Stimulated activated memory B cell treated with anti-CD40 and anti-IgM and Interleukin-4, amounts not matched to agents 10 μg/mL and 1 μg/mL and 100 μg/mL, for 72 hours (primary cell): ENCODE measurements around the gene SNRPB2.
A peak's percentile ranks its signal among the peaks of the same experiment; 100 is the strongest.

ENCODE experiments used
- ATAC-seq: fragments of 150-1000 bp; cut with Tn5 transposase; 2 replicates; pipeline ENCODE4 v1.10.0; 2021
- H3K27ac Mint-ChIP-seq: one replicate; pipeline ENCODE4 v1.8.0; 2022; ENCODE audit warnings: mild to moderate bottlenecking, mixed read lengths
- H3K27me3 Mint-ChIP-seq: one replicate; pipeline ENCODE4 v1.8.0; 2022; ENCODE audit warnings: mixed read lengths
- H3K36me3 Mint-ChIP-seq: one replicate; pipeline ENCODE4 v1.8.0; 2022; ENCODE audit warnings: mixed read lengths
- H3K4me1 Mint-ChIP-seq: one replicate; pipeline ENCODE4 v1.8.0; 2022; ENCODE audit warnings: mixed read lengths
- H3K4me3 Mint-ChIP-seq: one replicate; pipeline ENCODE4 v1.8.0; 2022; ENCODE audit warnings: mild to moderate bottlenecking, moderate library complexity, mixed read lengths
- H3K9me3 Mint-ChIP-seq: one replicate; pipeline ENCODE4 v1.8.0; 2022; ENCODE audit warnings: mixed read lengths

SNRPB2 gene

GRCh38 chr20:16711661-16712258 lies 18.1 kb upstream of the SNRPB2 start:
- Mint-ChIP-seq H3K36me3 (peaks cover 4% of the 10 kb centered on the region), H3K9me3 (peaks cover 2% of the 10 kb centered on the region), H3K4me1 (peaks cover 26% of the 10 kb centered on the region), H3K27me3 (peaks cover 46% of the 10 kb centered on the region), H3K4me3 (no peak overlapping the region), H3K27ac (no peak overlapping the region)
- ATAC-seq = no peak

GRCh38 chr20:16712511-16712947 lies 17.3 kb upstream of the SNRPB2 start:
- Mint-ChIP-seq H3K4me1 (peaks cover 26% of the 10 kb centered on the region), H3K27me3 (peaks cover 39% of the 10 kb centered on the region), H3K36me3 (no peaks in the 10 kb centered on the region), H3K27ac (no peak overlapping the region), H3K9me3 (peaks cover 2% of the 10 kb centered on the region), H3K4me3 (no peak overlapping the region)
- ATAC-seq = no peak

- Mint-ChIP-seq H3K4me3 (no peak overlapping the region), H3K27ac (no peak overlapping the region), H3K9me3 (no peaks in the 10 kb centered on the region), H3K36me3 (no peaks in the 10 kb centered on the region), H3K4me1 (peaks cover 21% of the 10 kb centered on the region), H3K27me3 (peaks cover 34% of the 10 kb centered on the region)
- no peak for ATAC-seq
Observed at GRCh38 chr20:16713066-16713465, 16.8 kb upstream of the SNRPB2 start.

- Mint-ChIP-seq H3K36me3 (no peaks in the 10 kb centered on the region), H3K27me3 (peaks cover 29% of the 10 kb centered on the region), H3K4me1 (peaks cover 9% of the 10 kb centered on the region), H3K4me3 (no peak overlapping the region), H3K27ac (no peak overlapping the region), H3K9me3 (no peaks in the 10 kb centered on the region)
- no peak for ATAC-seq
Observed at GRCh38 chr20:16714242-16714641, 15.6 kb upstream of the SNRPB2 start.

GRCh38 chr20:16714751-16715150 lies 15.1 kb upstream of the SNRPB2 start:
- no peak for ATAC-seq
- Mint-ChIP-seq H3K36me3 (no peaks in the 10 kb centered on the region), H3K9me3 (no peaks in the 10 kb centered on the region), H3K27ac (no peak overlapping the region), H3K4me3 (no peak overlapping the region), H3K27me3 (peaks cover 29% of the 10 kb centered on the region), H3K4me1 (peaks cover 7% of the 10 kb centered on the region)

- peaks cover 52% of the 10 kb centered on the region for H3K27me3 Mint-ChIP-seq
- no peak overlapping the region for H3K27ac Mint-ChIP-seq
- H3K4me1 Mint-ChIP-seq = no peaks in the 10 kb centered on the region
- no peaks in the 10 kb centered on the region for H3K9me3 Mint-ChIP-seq
- no peaks in the 10 kb centered on the region for H3K36me3 Mint-ChIP-seq
- ATAC-seq = no peak
- no peak overlapping the region for H3K4me3 Mint-ChIP-seq
Observed at GRCh38 chr20:16719421-16719820, 10.4 kb upstream of the SNRPB2 start.

GRCh38 chr20:16729080-16729479 lies 746 bp upstream of the SNRPB2 start:
- Mint-ChIP-seq H3K36me3 (peaks cover 16% of the 10 kb centered on the region), H3K27me3 (peaks cover 20% of the 10 kb centered on the region), H3K27ac (peak overlapping the region; percentile 98), H3K4me1 (peaks cover 30% of the 10 kb centered on the region), H3K9me3 (peaks cover 3% of the 10 kb centered on the region), H3K4me3 (peak overlapping the region; percentile 98)
- no peak for ATAC-seq

- peaks cover 3% of the 10 kb centered on the region for H3K9me3 Mint-ChIP-seq
- no peak overlapping the region for H3K27ac Mint-ChIP-seq
- H3K36me3 Mint-ChIP-seq = peaks cover 51% of the 10 kb centered on the region
- no peak overlapping the region for H3K4me3 Mint-ChIP-seq
- no peak for ATAC-seq
- H3K27me3 Mint-ChIP-seq = peaks cover 10% of the 10 kb centered on the region
- H3K4me1 Mint-ChIP-seq = peaks cover 30% of the 10 kb centered on the region
Observed at GRCh38 chr20:16732506-16733152, 2.8 kb downstream of the SNRPB2 start.

GRCh38 chr20:16740365-16741072 lies 10.7 kb downstream of the SNRPB2 start:
- no peaks in the 10 kb centered on the region for H3K27me3 Mint-ChIP-seq
- H3K27ac Mint-ChIP-seq = no peak overlapping the region
- no peak overlapping the region for H3K4me3 Mint-ChIP-seq
- no peak for ATAC-seq
- no peaks in the 10 kb centered on the region for H3K4me1 Mint-ChIP-seq
- H3K9me3 Mint-ChIP-seq = no peaks in the 10 kb centered on the region
- peaks cover 58% of the 10 kb centered on the region for H3K36me3 Mint-ChIP-seq

GRCh38 chr20:16744178-16744807 lies 14.5 kb downstream of the SNRPB2 start:
- peaks cover 33% of the 10 kb centered on the region for H3K36me3 Mint-ChIP-seq
- no peak overlapping the region for H3K27ac Mint-ChIP-seq
- H3K27me3 Mint-ChIP-seq = no peaks in the 10 kb centered on the region
- no peak overlapping the region for H3K4me3 Mint-ChIP-seq
- no peak for ATAC-seq
- no peaks in the 10 kb centered on the region for H3K9me3 Mint-ChIP-seq
- H3K4me1 Mint-ChIP-seq = no peaks in the 10 kb centered on the region

GRCh38 chr20:16745204-16745603 lies 15.4 kb downstream of the SNRPB2 start:
- Mint-ChIP-seq H3K27ac (no peak overlapping the region), H3K36me3 (peaks cover 23% of the 10 kb centered on the region), H3K4me1 (no peaks in the 10 kb centered on the region), H3K4me3 (no peak overlapping the region), H3K9me3 (no peaks in the 10 kb centered on the region), H3K27me3 (no peaks in the 10 kb centered on the region)
- no peak for ATAC-seq

- H3K27ac Mint-ChIP-seq = no peak overlapping the region
- no peaks in the 10 kb centered on the region for H3K27me3 Mint-ChIP-seq
- no peaks in the 10 kb centered on the region for H3K4me1 Mint-ChIP-seq
- H3K9me3 Mint-ChIP-seq = no peaks in the 10 kb centered on the region
- peaks cover 6% of the 10 kb centered on the region for H3K36me3 Mint-ChIP-seq
- no peak overlapping the region for H3K4me3 Mint-ChIP-seq
- no peak for ATAC-seq
Observed at GRCh38 chr20:16747291-16747811, 17.5 kb downstream of the SNRPB2 start.

GRCh38 chr20:16748308-16748900 lies 18.6 kb downstream of the SNRPB2 start, which contains the start of gene OTOR:
OTOR (plus strand) TSS chr20:16748358; CDS start chr20:16748402, 44 bp downstream.
- H3K27me3 Mint-ChIP-seq = peaks cover 2% of the 10 kb centered on the region
- no peaks in the 10 kb centered on the region for H3K4me1 Mint-ChIP-seq
- no peak within 1 kb of the TSS for H3K27ac Mint-ChIP-seq
- no peak within 1 kb of the TSS for H3K4me3 Mint-ChIP-seq
- no peak for ATAC-seq
- no peaks in the 10 kb centered on the region for H3K9me3 Mint-ChIP-seq
- H3K36me3 Mint-ChIP-seq = no peaks in the 10 kb centered on the region

GRCh38 chr20:16749573-16749972 lies 19.7 kb downstream of the SNRPB2 start:
- ATAC-seq = no peak
- H3K27ac Mint-ChIP-seq = no peak overlapping the region
- H3K36me3 Mint-ChIP-seq = no peaks in the 10 kb centered on the region
- H3K4me1 Mint-ChIP-seq = no peaks in the 10 kb centered on the region
- no peaks in the 10 kb centered on the region for H3K9me3 Mint-ChIP-seq
- H3K4me3 Mint-ChIP-seq = no peak overlapping the region
- peaks cover 12% of the 10 kb centered on the region for H3K27me3 Mint-ChIP-seq

GRCh38 chr20:16752082-16752481 lies 22.3 kb downstream of the SNRPB2 start:
- ATAC-seq = peak; percentile 63
- peaks cover 29% of the 10 kb centered on the region for H3K27me3 Mint-ChIP-seq
- no peaks in the 10 kb centered on the region for H3K4me1 Mint-ChIP-seq
- no peaks in the 10 kb centered on the region for H3K36me3 Mint-ChIP-seq
- H3K4me3 Mint-ChIP-seq = no peak overlapping the region
- H3K9me3 Mint-ChIP-seq = peaks cover 10% of the 10 kb centered on the region
- H3K27ac Mint-ChIP-seq = no peak overlapping the region
